Astrocyte (in vitro differentiated cells and primary cell): Measurements from ENCODE around the gene ZNF799. TPM values are rescaled to one million over a fixed set of nuclear protein-coding genes. Genes with fewer than 3 reads are reported as not detected.
"Not testable (repeated sequence)": the region's sequence is repeated elsewhere in the genome, so short reads cannot be mapped to it uniquely, and the experiment has no call there.

ENCODE experiments used
- DNase-seq: peaks from one replicate; pipeline ENCODE4 v3.0.0-alpha.2; 2010; ENCODE audit warnings: low read depth
- FAIRE-seq: peaks from 2 replicates; lab custom pipeline; 2011; peaks lifted over from hg19 to GRCh38; lab: Jason Lieb, UNC
- H2AFZ ChIP-seq: 2 replicates; pipeline ENCODE4 v1.6.0; 2012; ENCODE audit warnings: low read depth, low read length, inconsistent platforms
- H3K27ac ChIP-seq: 2 replicates; pipeline ENCODE4 v1.5.1; 2011; ENCODE audit warnings: low read depth, low read length, inconsistent platforms
- H3K27me3 ChIP-seq: 2 replicates; pipeline ENCODE4 v1.6.0; 2011; ENCODE audit warnings: low read length, inconsistent platforms; ENCODE audit not compliant: insufficient read depth
- H3K36me3 ChIP-seq: 2 replicates; pipeline ENCODE4 v1.5.1; 2011; ENCODE audit warnings: low read length, inconsistent platforms; ENCODE audit not compliant: insufficient read depth
- H3K4me1 ChIP-seq: 2 replicates; pipeline ENCODE4 v1.5.1; 2011; ENCODE audit warnings: low read length, inconsistent platforms; ENCODE audit not compliant: insufficient read depth
- H3K4me2 ChIP-seq: 2 replicates; pipeline ENCODE4 v1.6.0; 2012; ENCODE audit warnings: low read length, inconsistent platforms
- H3K4me3 ChIP-seq: 2 replicates; pipeline ENCODE4 v1.5.1; 2011; ENCODE audit warnings: low read depth, mild to moderate bottlenecking, low read length, inconsistent platforms; ENCODE audit not compliant: insufficient read depth
- H3K79me2 ChIP-seq: 2 replicates; pipeline ENCODE4 v1.6.0; 2012; ENCODE audit warnings: mild to moderate bottlenecking, low read length, inconsistent platforms; ENCODE audit not compliant: insufficient read depth
- H3K9ac ChIP-seq: 2 replicates; pipeline ENCODE4 v1.6.0; 2012; ENCODE audit warnings: mild to moderate bottlenecking, low read length, inconsistent platforms
- H3K9me3 ChIP-seq: 2 replicates; pipeline ENCODE4 v1.5.1; 2012; ENCODE audit warnings: low read depth, mild to moderate bottlenecking, low read length, inconsistent platforms; ENCODE audit not compliant: insufficient read depth
- H4K20me1 ChIP-seq: 2 replicates; pipeline ENCODE4 v1.6.0; 2012; ENCODE audit warnings: low read length, inconsistent platforms; ENCODE audit not compliant: insufficient read depth
- H3K27ac Mint-ChIP-seq: one replicate; pipeline ENCODE4 v1.8.0; 2021; ENCODE audit warnings: mild to moderate bottlenecking, mixed read lengths; ENCODE audit not compliant: unreplicated experiment
- H3K27me3 Mint-ChIP-seq: one replicate; pipeline ENCODE4 v1.8.0; 2021; ENCODE audit warnings: low read depth, mixed read lengths; ENCODE audit not compliant: unreplicated experiment
- H3K36me3 Mint-ChIP-seq: one replicate; pipeline ENCODE4 v1.8.0; 2021; ENCODE audit warnings: low read depth, mixed read lengths; ENCODE audit not compliant: unreplicated experiment
- H3K4me1 Mint-ChIP-seq: one replicate; pipeline ENCODE4 v1.8.0; 2021; ENCODE audit warnings: low read depth, mixed read lengths; ENCODE audit not compliant: unreplicated experiment
- H3K4me3 Mint-ChIP-seq: one replicate; pipeline ENCODE4 v1.8.0; 2021; ENCODE audit warnings: mild to moderate bottlenecking, moderate library complexity, mixed read lengths; ENCODE audit not compliant: unreplicated experiment
- H3K9me3 Mint-ChIP-seq: one replicate; pipeline ENCODE4 v1.8.0; 2021; ENCODE audit warnings: mild to moderate bottlenecking, mixed read lengths; ENCODE audit not compliant: unreplicated experiment
- CTCF ChIP-seq: IDR thresholded peaks from 2 replicates; pipeline ENCODE4 v1.5.1; 2011; ENCODE audit warnings: low read depth, mild to moderate bottlenecking, inconsistent platforms, low read length, moderate library complexity; ENCODE audit not compliant: insufficient read depth
- EZH2 ChIP-seq: IDR thresholded peaks from 2 replicates; pipeline ENCODE4 v1.6.1; 2012; ENCODE audit warnings: mild to moderate bottlenecking, low read length, inconsistent platforms; ENCODE audit not compliant: insufficient read depth
- total RNA-seq: library from RNA; stranded (reverse); gene quantifications from 2 replicates; pipeline ENCODE4 v1.2.1, GENCODE V29; 2021

The ZNF799 gene
- total RNA-seq, 1 donor from 2014 or later: 3.2 TPM

- Histone ChIP-seq H3K27me3 (no peaks in the 10 kb centered on the region), H3K4me2 (no peak overlapping the region), H3K4me1 (no peaks in the 10 kb centered on the region), H4K20me1 (no peaks in the 10 kb centered on the region), H3K27ac (no peak overlapping the region), H3K9me3 (peaks cover 6% of the 10 kb centered on the region), H3K79me2 (no peaks in the 10 kb centered on the region), H3K36me3 (peaks cover 2% of the 10 kb centered on the region), H3K4me3 (no peak overlapping the region), H3K9ac (no peak overlapping the region), H2AFZ (no peak overlapping the region)
- H3K4me1 Mint-ChIP-seq: no peaks in the 10 kb centered on the region
- TF ChIP-seq EZH2 (no peak), CTCF (no peak)
- H3K9me3 Mint-ChIP-seq: peaks cover 30% of the 10 kb centered on the region
- FAIRE-seq (no peak), DNase-seq (no peak)
- H3K27ac Mint-ChIP-seq: no peak overlapping the region
- peaks cover 6% of the 10 kb centered on the region for H3K36me3 Mint-ChIP-seq
- no peak overlapping the region for H3K4me3 Mint-ChIP-seq
- peaks cover 7% of the 10 kb centered on the region for H3K27me3 Mint-ChIP-seq
These were observed 10.8 kb upstream of the ZNF799 start for GRCh38 chr19:12411893-12412292.

DNA sequence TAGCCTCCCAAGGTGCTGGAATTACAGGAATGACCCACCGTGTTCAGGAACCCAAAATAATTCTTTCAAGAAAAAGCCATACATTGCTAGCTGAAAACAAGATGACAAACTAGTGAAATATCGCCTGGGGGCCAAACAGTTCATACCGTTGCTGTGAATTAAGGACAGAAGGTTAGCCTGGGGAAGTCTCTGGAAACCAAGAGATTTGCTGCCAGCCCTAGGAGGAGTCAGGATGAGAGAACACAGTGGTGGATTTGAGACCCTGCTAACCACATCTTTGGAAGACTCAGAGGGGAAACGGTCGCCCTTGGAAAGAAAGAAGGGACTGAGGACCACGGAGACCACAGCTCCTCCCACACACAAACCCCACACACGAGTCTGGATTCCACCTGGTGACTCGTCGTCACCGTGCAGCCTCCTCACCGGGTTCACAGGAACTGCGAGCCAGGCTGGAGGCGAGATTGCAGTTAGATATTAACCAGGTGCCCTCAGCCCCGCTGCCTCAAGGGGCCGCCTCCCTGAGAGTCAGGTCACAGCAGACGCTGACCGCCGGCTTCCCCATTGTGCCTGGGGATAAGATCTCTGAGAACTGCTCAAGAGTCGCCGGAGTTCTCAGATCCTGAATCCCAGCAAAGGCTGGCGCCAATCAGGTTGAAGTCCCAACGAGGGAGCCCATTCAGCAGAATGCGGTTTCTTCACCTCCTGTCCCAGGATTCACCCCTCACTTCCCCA, 1.0 kb downstream of the ZNF799 start:
- H3K9ac ChIP-seq: peak overlapping the region; percentile 78
- DNase-seq: peak; percentile 2
- H3K4me3 ChIP-seq: peak overlapping the region; percentile 64
- not testable (repeated sequence) for H3K4me1 Mint-ChIP-seq, H3K27me3 Mint-ChIP-seq, H3K36me3 ChIP-seq, H4K20me1 ChIP-seq, H3K79me2 ChIP-seq, FAIRE-seq, H3K4me1 ChIP-seq, H3K36me3 Mint-ChIP-seq, H3K27ac ChIP-seq, H3K27me3 ChIP-seq, H3K9me3 ChIP-seq
- H3K4me3 Mint-ChIP-seq: peak overlapping the region; percentile 91
- peak overlapping the region; percentile 83 for H3K27ac Mint-ChIP-seq
- H2AFZ ChIP-seq: peak overlapping the region; percentile 88
- H3K9me3 Mint-ChIP-seq: peaks cover 13% of the 10 kb centered on the region
- H3K4me2 ChIP-seq: peak overlapping the region; percentile 97

DNA sequence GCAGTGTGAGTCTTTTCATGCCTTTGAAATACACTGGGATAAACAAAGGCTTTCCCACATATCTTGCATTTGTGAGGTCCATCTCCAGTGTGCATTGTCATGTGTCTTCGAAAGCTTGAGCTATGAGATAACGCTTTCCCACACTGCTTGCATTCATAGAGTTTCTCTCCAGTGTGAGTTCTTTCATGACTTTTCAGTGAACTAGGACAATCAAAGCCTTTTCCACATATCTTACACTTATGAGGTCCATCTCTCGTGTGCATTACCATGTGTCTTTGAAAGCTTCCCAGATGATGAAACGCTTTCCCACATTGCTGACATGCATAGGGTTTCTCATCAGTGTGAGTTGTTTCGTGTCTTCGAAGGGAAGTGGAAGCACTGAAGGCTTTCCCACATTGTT, 9.9 kb downstream of the ZNF799 start:
- not testable (repeated sequence) for H3K36me3 ChIP-seq, H3K4me2 ChIP-seq, H3K4me1 ChIP-seq, H3K27ac Mint-ChIP-seq, H3K27ac ChIP-seq, H3K9ac ChIP-seq, H3K27me3 ChIP-seq, H3K79me2 ChIP-seq, H4K20me1 ChIP-seq, FAIRE-seq, H3K27me3 Mint-ChIP-seq, H3K4me1 Mint-ChIP-seq, DNase-seq, H3K4me3 Mint-ChIP-seq, H2AFZ ChIP-seq, H3K4me3 ChIP-seq
- Mint-ChIP-seq H3K9me3 (peaks cover 40% of the 10 kb centered on the region), H3K36me3 (peaks cover 25% of the 10 kb centered on the region)
- H3K9me3 ChIP-seq: peaks cover 14% of the 10 kb centered on the region

DNA sequence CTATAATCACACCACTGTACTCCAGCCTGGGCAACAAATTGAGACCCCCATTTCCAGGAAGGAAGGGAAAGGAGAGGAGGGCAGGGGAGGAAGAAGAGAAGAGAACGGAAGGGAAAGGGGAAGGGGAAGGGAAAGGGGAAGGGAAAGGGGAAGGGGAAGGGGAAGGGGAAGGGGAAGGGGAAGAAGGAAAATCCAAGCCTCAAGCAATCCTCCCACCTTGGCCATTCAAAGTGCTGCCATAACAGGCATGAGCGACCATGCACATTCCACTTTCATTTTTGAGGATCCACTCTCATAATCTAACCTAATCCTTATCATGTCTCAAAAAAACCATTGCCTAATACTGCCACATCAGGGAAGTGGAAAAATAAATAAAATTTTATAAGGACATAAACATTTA, 14.7 kb downstream of the ZNF799 start:
- not testable (repeated sequence) for H3K4me3 ChIP-seq, H3K4me1 Mint-ChIP-seq, H3K79me2 ChIP-seq, H3K4me3 Mint-ChIP-seq, H3K4me2 ChIP-seq, H3K27me3 Mint-ChIP-seq, DNase-seq, H3K9ac ChIP-seq, H3K4me1 ChIP-seq, H3K36me3 ChIP-seq, H2AFZ ChIP-seq, H3K27ac ChIP-seq, FAIRE-seq, H4K20me1 ChIP-seq, H3K27ac Mint-ChIP-seq, H3K27me3 ChIP-seq
- peaks cover 30% of the 10 kb centered on the region for H3K9me3 Mint-ChIP-seq
- peaks cover 22% of the 10 kb centered on the region for H3K9me3 ChIP-seq
- H3K36me3 Mint-ChIP-seq: peaks cover 20% of the 10 kb centered on the region
